ENCODE results near the gene SPNS3. TPM values are rescaled to one million over a fixed set of nuclear protein-coding genes. Genes with fewer than 3 reads are reported as not detected.

Gene SPNS3
- polyA plus RNA-seq, 1 of the 3 experiments (the other 2 are of a cell fraction) = 0.05 TPM

- Histone ChIP-seq H3K27me3 (ENCODE audit: insufficient read depth) (no peaks in the 10 kb centered on the region), H3K9me3 (no peaks in the 10 kb centered on the region), H3K4me1 (ENCODE audit: control insufficient read depth in 1 of 2, insufficient read depth in 2 of 2, low read depth in 1 of 2, low read length in 1 of 2) (peaks cover 0 to 18% of the 10 kb centered on the region in 2 experiments; a peak in 1 of 4 replicates), H4K20me1 (ENCODE audit: insufficient read depth) (no peaks in the 10 kb centered on the region), H3K4me3 (ENCODE audit: low read depth in 2 of 2, low read length in 1 of 2) (no peak overlapping the region), H3K36me3 (replicated peaks in 1 of 2; ENCODE audit: control insufficient read depth in 1 of 2, insufficient read depth in 2 of 2, low read length in 1 of 2) (no peaks in the 10 kb centered on the region), H3K9ac (no peak overlapping the region), H3K9me2 (no peaks in the 10 kb centered on the region), H3F3A (replicated peaks; ENCODE audit: insufficient read depth) (no peaks in the 10 kb centered on the region), H3K79me2 (ENCODE audit: insufficient read depth) (no peaks in the 10 kb centered on the region), H2AFZ (ENCODE audit: low read depth) (no peak overlapping the region), H3K27ac (ENCODE audit: low read depth in 2 of 2, low read length in 1 of 2) (no peak overlapping the region), H3K4me2 (no peak overlapping the region)
- POLR2A ChIA-PET = no interaction called here
- no peak for DNase-seq
- WGBS (ENCODE audit: low lambda C conversion rate) = 28% methylated on average over 3 of the region's 3 CpGs
- CTCF ChIA-PET = interaction anchor here (1.0 to 1.2 kb wide), 2 partner anchors 22 to 29 kb away, joined by 3 read pairs; no protein-coding TSS in a partner anchor
- TF ChIP-seq MXI1 (IDR thresholded peaks at IDR 0.05; ENCODE audit: low read depth, low read length) (no peak), TCF12 (IDR thresholded peaks at IDR 0.05) (no peak), USF1 (IDR thresholded peaks at IDR 0.05; ENCODE audit: borderline replicate concordance, low read depth) (no peak), JUND (IDR thresholded peaks at IDR 0.05) (no peak), ELF1 (IDR thresholded peaks at IDR 0.05) (no peak), CTCF (IDR thresholded peaks at IDR 0.05) (no peak), NFIC (IDR thresholded peaks at IDR 0.05; ENCODE audit: borderline replicate concordance) (no peak), GABPA (IDR thresholded peaks at IDR 0.05; ENCODE audit: low read depth) (no peak), RFX5 (IDR thresholded peaks at IDR 0.05; ENCODE audit: low read length) (no peak), TAF1 (IDR thresholded peaks at IDR 0.05; ENCODE audit: borderline replicate concordance, low read depth, low read length) (no peak), YY1 (IDR thresholded peaks at IDR 0.05; ENCODE audit: low read depth) (no peak), NRF1 (IDR thresholded peaks at IDR 0.05; ENCODE audit: low read depth, low read length) (no peak), EZH2phosphoT487 (IDR thresholded peaks at IDR 0.05; ENCODE audit: borderline replicate concordance, low read depth) (no peak), FOXM1 (IDR thresholded peaks at IDR 0.05; ENCODE audit: low read depth) (no peak), FOXJ3 (CRISPR knock-in tag; IDR thresholded peaks at IDR 0.05) (no peak), SMC3 (IDR thresholded peaks at IDR 0.05; ENCODE audit: low read depth, low read length) (no peak), IRF3 (IDR thresholded peaks at IDR 0.05; ENCODE audit: low read depth, low read length) (no peak), SIN3A (IDR thresholded peaks at IDR 0.05; ENCODE audit: borderline replicate concordance, low read depth, low read length) (no peak), POLR2AphosphoS5 (IDR thresholded peaks at IDR 0.05; ENCODE audit: low read depth, low read length) (no peak), CHD2 (IDR thresholded peaks at IDR 0.05; ENCODE audit: low read length, partially characterized antibody) (no peak)
These were observed 8.8 kb downstream of the SPNS3 start for GRCh38 chr17:4442582-4442981.
